Glomerular visceral epithelial cell (primary cell): ENCODE measurements around the gene CAB39.
A peak's percentile ranks its signal among the peaks of the same experiment; 100 is the strongest.

Experiments
- DNase-seq: peaks from one replicate; pipeline ENCODE4 v3.0.0-alpha.2; 2016; ENCODE audit errors: extremely low spot score

CAB39 gene

GRCh38 chr2:230712443-230713330, at the start of gene CAB39:
Gene CAB39, plus strand, starts transcription at chr2:230712842. Its CDS starts 47,160 bp downstream, at chr2:230760002.
- DNase-seq: peak; percentile 94

GRCh38 chr2:230664128-230664527, 48.5 kb upstream of the CAB39 start:
- peak; percentile 23 for DNase-seq

- DNase-seq: no peak
Measured at GRCh38 chr2:230664844-230665243, 47.8 kb upstream of the CAB39 start.

- no peak for DNase-seq
Measured at GRCh38 chr2:230665263-230665691, 47.4 kb upstream of the CAB39 start.

- no peak for DNase-seq
Measured at GRCh38 chr2:230666446-230666845, 46.2 kb upstream of the CAB39 start.

GRCh38 chr2:230666885-230667712, 45.5 kb upstream of the CAB39 start:
- DNase-seq: peak; percentile 20

GRCh38 chr2:230668184-230668938, 44.3 kb upstream of the CAB39 start:
- DNase-seq: peak; percentile 97

- no peak for DNase-seq
Measured at GRCh38 chr2:230668939-230669303, 43.7 kb upstream of the CAB39 start.

- no peak for DNase-seq
Measured at GRCh38 chr2:230669386-230669950, 43.2 kb upstream of the CAB39 start.

GRCh38 chr2:230671117-230671516, 41.5 kb upstream of the CAB39 start:
- DNase-seq: peak; percentile 96

GRCh38 chr2:230672836-230673235, 39.8 kb upstream of the CAB39 start:
- DNase-seq: no peak

- DNase-seq: no peak
Measured at GRCh38 chr2:230674401-230674800, 38.2 kb upstream of the CAB39 start.

- no peak for DNase-seq
Measured at GRCh38 chr2:230674966-230675672, 37.5 kb upstream of the CAB39 start.

- DNase-seq: no peak
Measured at GRCh38 chr2:230676546-230676945, 36.1 kb upstream of the CAB39 start.

GRCh38 chr2:230677201-230677946, 35.3 kb upstream of the CAB39 start:
- DNase-seq: peak; percentile 51

GRCh38 chr2:230678018-230678417, 34.6 kb upstream of the CAB39 start:
- DNase-seq: no peak

- no peak for DNase-seq
Measured at GRCh38 chr2:230678451-230678850, 34.2 kb upstream of the CAB39 start.

GRCh38 chr2:230680463-230681170, 32.0 kb upstream of the CAB39 start:
- no peak for DNase-seq

GRCh38 chr2:230681171-230681545, 31.5 kb upstream of the CAB39 start:
- DNase-seq: no peak

- no peak for DNase-seq
Measured at GRCh38 chr2:230682546-230682945, 30.1 kb upstream of the CAB39 start.
